ENCODE data around the gene EPS8. TPM values are rescaled to one million over a fixed set of nuclear protein-coding genes. Genes with fewer than 3 reads are reported as not detected.

Gene EPS8
- total RNA-seq, 1 experiment from 2014 or later = 7.5 TPM

DNA sequence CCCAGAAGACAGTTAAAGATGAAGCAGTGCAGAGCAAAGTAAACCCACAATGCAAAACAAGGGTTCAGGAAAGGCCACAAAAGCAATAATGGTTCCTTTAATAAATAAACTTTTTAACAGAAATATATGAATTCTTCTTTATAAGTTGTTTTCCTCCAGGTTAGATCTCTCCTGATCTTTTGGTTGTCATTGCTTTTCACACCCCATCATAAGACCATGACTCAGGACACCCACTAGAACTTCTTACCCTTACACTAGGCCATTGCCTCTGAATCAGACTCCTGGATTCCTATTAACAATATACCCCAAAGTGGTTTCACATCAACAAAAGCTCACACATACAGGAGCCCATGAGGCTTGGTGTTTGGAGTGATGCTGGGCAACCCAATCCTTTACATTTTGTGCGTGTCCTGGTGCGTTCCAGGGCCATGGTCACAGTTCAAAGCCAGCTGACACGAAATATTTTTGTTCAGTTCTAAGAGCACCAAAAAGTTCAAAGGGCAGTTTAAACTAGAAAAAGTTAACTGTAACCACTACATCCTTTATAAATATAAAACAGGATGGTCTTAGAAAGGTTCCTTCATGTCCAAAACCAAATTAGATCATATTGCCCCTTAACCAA lies 187.0 kb downstream of the EPS8 start:
- H3K36me3 Mint-ChIP-seq = no peaks in the 10 kb centered on the region
- H3K27ac Mint-ChIP-seq = no peak overlapping the region
- DNase-seq (ENCODE audit: low spot score) = no peak
- H3K4me3 Mint-ChIP-seq = no peak overlapping the region
- no peak for ATAC-seq
- ChIA-PET CTCF (interaction anchor here (1.0 kb wide), 1 partner anchor 12 kb away, joined by 3 read pairs; no protein-coding TSS in a partner anchor), POLR2A (no interaction called here)
- no peaks in the 10 kb centered on the region for H3K9me3 Mint-ChIP-seq
- no peaks in the 10 kb centered on the region for H3K4me1 Mint-ChIP-seq
- TF ChIP-seq, protein P1, sequence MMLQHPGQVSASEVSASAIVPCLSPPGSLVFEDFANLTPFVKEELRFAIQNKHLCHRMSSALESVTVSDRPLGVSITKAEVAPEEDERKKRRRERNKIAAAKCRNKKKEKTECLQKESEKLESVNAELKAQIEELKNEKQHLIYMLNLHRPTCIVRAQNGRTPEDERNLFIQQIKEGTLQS (CRISPR knock-in tag; conservative IDR thresholded peaks at IDR 0.05) = no peak
- TF ChIP-seq, protein P2, sequence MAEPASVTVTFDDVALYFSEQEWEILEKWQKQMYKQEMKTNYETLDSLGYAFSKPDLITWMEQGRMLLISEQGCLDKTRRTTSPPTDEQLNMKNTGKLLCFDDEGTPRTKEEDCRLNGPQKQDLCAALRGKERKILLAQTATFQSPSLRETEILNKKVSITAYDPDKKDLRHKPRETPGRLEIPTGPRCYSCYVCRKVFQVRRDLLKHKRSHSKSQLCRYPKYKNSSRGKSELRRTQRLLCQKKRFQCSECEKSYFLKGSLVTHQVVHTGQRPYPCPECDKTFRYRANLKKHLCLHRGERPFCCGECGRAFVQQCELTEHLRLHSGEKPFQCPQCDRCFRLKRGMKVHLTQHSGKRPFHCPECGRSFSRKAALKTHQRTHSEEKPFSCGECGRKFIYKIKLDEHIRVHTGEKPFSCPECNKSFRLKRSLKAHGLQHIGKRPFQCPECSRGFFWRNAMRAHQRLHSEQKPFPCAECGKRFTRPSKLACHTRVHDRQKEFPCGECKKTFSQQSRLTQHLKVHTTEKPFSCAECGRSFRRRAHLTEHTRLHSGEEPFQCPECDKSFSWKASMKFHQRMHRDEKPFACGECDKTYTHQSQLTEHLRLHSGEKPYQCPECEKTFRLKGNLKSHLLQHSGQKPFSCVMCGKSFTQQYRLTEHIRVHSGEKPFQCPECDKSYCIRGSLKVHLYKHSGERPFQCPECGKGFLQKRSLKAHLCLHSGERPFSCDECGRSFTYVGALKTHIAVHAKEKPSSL (CRISPR knock-in tag; conservative IDR thresholded peaks at IDR 0.05) = no peak
- TF ChIP-seq ZMAT4 (CRISPR knock-in tag; IDR thresholded peaks at IDR 0.05) = no peak
- no peak for TF ChIP-seq ZSCAN18 (CRISPR knock-in tag; IDR thresholded peaks at IDR 0.05)
- no peak for TF ChIP-seq ATF1 (CRISPR knock-in tag; IDR thresholded peaks at IDR 0.05)
- no peak for TF ChIP-seq E2F1 (CRISPR knock-in tag; IDR thresholded peaks at IDR 0.05)
- no peak for TF ChIP-seq NR3C1 (CRISPR knock-in tag; conservative IDR thresholded peaks at IDR 0.05; ENCODE audit: low read depth)
- no peak for TF ChIP-seq ARID4B (CRISPR knock-in tag; IDR thresholded peaks at IDR 0.05; ENCODE audit: borderline replicate concordance)
- TF ChIP-seq, protein P3, sequence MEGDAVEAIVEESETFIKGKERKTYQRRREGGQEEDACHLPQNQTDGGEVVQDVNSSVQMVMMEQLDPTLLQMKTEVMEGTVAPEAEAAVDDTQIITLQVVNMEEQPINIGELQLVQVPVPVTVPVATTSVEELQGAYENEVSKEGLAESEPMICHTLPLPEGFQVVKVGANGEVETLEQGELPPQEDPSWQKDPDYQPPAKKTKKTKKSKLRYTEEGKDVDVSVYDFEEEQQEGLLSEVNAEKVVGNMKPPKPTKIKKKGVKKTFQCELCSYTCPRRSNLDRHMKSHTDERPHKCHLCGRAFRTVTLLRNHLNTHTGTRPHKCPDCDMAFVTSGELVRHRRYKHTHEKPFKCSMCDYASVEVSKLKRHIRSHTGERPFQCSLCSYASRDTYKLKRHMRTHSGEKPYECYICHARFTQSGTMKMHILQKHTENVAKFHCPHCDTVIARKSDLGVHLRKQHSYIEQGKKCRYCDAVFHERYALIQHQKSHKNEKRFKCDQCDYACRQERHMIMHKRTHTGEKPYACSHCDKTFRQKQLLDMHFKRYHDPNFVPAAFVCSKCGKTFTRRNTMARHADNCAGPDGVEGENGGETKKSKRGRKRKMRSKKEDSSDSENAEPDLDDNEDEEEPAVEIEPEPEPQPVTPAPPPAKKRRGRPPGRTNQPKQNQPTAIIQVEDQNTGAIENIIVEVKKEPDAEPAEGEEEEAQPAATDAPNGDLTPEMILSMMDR (IDR thresholded peaks at IDR 0.05) = no peak
- TF ChIP-seq ZNF671 (CRISPR knock-in tag; IDR thresholded peaks at IDR 0.05) = no peak
- TF ChIP-seq MAX (CRISPR knock-in tag; IDR thresholded peaks at IDR 0.05) = no peak
- no peak for TF ChIP-seq EMX1 (CRISPR knock-in tag; IDR thresholded peaks at IDR 0.05)
- no peak for TF ChIP-seq IRF2 (CRISPR knock-in tag; IDR thresholded peaks at IDR 0.05; ENCODE audit: borderline replicate concordance, low read depth)
- no peaks in the 10 kb centered on the region for H3K27me3 Mint-ChIP-seq (ENCODE audit: low read depth)
